Activated T-helper 9 cell treated with anti-CD3 and anti-CD28 coated beads, Interleukin-2, amount 50 U/mL, for 16 hours (primary cell): Measurements from ENCODE around the gene RNF14.
"Not testable (repeated sequence)": the region's sequence is repeated elsewhere in the genome, so short reads cannot be mapped to it uniquely, and the experiment has no call there.

Source experiments
- DNase-seq: peaks from one replicate; pipeline ENCODE4 v3.0.0-alpha.2; 2020; ENCODE audit warnings: low read depth

Gene RNF14

GRCh38 chr5:142014911-142015584, 46.1 kb downstream of the RNF14 start:
- DNase-seq: no peak

DNA sequence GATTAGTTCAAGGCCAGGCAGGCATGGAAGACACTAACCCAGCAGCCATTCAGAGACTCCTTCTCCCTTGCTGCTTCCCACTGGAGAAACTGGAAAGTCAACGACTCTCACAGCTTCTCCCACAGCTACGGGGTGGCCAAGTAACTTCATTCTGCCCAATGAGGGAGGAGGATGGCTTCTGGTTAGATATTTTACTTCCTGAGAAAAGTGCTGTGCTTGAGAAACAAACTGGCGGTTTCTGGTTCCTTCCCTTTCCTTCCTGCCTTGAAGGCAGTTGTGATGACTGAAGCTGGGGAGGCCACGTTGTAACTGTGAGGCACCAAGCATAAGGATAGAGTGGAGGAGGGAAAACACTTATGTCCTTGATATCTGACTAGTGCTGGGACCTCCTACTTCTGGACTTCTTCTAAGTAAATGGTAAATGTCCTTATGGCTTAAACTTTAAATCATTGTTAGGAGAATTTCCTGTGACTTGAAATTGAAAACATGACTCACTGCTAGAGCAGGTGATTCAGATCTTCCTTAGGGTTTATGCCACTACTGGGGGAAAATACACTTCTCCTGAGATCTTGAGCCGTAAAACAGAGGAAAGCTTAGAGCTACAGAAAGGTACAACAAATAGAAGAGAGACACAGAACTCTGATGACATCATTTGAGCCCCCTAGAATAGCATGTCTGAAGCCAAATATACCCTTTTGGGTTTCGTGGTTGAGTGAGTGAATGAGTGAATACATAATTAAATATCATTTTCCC, 47.1 kb downstream of the RNF14 start:
- no peak for DNase-seq

GRCh38 chr5:142016556-142016955, 47.7 kb downstream of the RNF14 start:
- no peak for DNase-seq

- no peak for DNase-seq
Observed at GRCh38 chr5:142017832-142018427, 49.0 kb downstream of the RNF14 start.

GRCh38 chr5:142020122-142020659, 51.3 kb downstream of the RNF14 start:
- no peak for DNase-seq

- DNase-seq: no peak
Observed at GRCh38 chr5:142023836-142024235, 54.9 kb downstream of the RNF14 start.

- peak; percentile 75 for DNase-seq
Observed at GRCh38 chr5:142024771-142025304, 55.9 kb downstream of the RNF14 start.

DNA sequence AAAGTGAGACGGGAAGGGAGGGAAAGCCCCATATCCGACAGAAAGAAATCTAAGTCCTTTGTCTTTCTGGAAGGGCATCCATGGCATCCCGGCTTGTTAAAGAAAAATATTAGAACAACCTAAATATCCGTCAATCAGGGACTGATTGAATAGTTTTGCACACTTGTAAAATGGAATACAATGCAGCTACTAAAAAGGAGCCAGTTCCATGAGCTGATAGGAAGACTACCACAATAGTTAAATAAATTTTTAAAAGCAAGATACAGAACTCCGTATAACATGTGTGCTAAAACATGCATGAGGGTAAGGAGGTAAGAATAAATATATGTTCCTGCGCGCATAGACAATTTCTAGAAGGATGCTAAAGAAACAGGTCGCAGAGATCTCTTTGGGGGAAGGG, 56.7 kb downstream of the RNF14 start:
- DNase-seq: no peak

- no peak for DNase-seq
Observed at GRCh38 chr5:142032150-142032549, 63.2 kb downstream of the RNF14 start.

DNA sequence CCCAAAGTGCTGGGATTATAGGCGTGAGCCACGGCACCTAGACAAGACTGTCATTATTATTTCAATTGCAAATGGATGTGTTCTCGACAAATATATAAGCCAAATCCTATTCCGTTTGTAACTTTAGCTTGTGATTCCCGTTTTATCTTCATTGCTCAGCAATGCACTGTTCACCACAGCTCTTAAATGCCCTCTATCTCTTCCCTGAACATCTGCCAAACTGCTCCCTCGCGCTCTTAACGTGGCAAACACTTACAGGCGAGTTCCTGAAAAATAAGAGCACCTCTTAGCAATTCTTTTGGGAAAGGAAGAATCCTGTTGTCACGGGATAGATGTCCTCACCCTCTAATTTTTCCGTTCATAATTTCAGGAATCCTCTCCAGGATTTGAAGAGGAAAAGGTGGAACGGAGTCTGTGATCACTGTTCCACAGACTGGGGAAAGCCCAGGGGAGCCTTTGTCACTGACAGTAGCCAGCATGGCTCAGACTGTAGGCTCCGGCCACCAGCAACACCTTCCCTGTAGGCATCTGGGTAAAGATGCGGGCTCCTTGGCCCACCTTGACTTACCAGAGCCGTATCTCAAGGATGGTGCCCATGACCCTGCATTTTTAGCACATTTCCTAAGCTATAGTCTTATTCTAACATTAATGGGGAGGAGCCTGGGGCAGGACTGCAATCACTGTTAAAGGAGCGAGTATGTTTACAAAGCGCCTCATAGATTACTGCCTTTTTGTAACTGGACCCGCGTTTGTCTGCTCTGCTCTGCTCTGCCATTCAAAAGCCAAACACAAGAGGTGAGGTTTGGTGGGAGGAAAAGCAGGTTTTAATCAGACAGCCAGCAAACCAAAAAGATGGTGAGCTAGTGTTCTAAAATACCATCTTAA, 64.1 kb downstream of the RNF14 start:
- DNase-seq: no peak

GRCh38 chr5:142033632-142034567, 65.0 kb downstream of the RNF14 start:
- not testable (repeated sequence) for DNase-seq

GRCh38 chr5:142034994-142035393, 66.1 kb downstream of the RNF14 start:
- no peak for DNase-seq

GRCh38 chr5:142036918-142037317, 68.0 kb downstream of the RNF14 start:
- DNase-seq: no peak

GRCh38 chr5:142037599-142037998, 68.7 kb downstream of the RNF14 start:
- DNase-seq: not testable (repeated sequence)

DNA sequence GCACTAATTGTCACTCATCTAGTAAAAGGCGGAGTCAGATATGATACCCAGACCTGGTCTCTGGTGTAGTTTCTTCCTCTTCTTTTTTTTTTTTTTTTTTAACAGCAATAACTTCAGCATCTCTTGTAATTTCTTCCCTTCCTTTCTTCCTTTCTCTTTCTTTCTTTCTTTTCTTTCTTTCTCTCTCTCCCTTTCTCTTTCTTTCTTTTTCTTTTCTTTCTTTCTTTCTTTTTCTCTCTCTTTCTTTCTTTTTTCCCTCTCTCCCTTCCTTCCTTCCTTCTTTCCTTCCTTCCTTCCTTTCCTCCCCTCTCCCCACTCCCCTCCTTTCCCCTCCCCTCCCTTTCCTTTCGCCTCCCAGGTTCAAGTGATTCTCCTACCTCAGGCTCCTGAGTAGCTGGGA, 69.8 kb downstream of the RNF14 start:
- no peak for DNase-seq
